SK-N-SH (cell line): Measurements from ENCODE around the gene SLC1A7. TPM values are rescaled to one million over a fixed set of nuclear protein-coding genes. Genes with fewer than 3 reads are reported as not detected.

Experiments
- CTCF ChIA-PET: fragments of 300-600, 350-600 bp; formaldehyde crosslinking; extraction: SDS; loops from one replicate; lab custom pipeline; 2021; lab: Yijun Ruan, JAX
- POLR2A ChIA-PET: fragments of 350-600 bp; sonication (Branson Sonifier 250); formaldehyde crosslinking; extraction: SDS; loops from one replicate; lab custom pipeline; 2020; ENCODE audit warnings: antibody characterized with exemption, inconsistent platforms; lab: Yijun Ruan, JAX
- DNase-seq: peaks from one replicate; pipeline ENCODE4 v3.0.0; 2012
- H2AFZ ChIP-seq: fragments of 200-600 bp; sonication (generic); 2 replicates; pipeline ENCODE4 v1.8.1; 2016; ENCODE audit warnings: antibody characterized with exemption, mild to moderate bottlenecking, low read depth
- H3F3A ChIP-seq: fragments of 200-600 bp; sonication (generic); replicated peaks from 2 replicates; pipeline ENCODE3; 2016; ENCODE audit warnings: antibody characterized with exemption, mild to moderate bottlenecking; ENCODE audit not compliant: insufficient read depth
- H3K27ac ChIP-seq, 2 experiments: fragments of 200-500 bp in 1 of 2; fragments of 200-600 bp in 1 of 2; sonication (Bioruptor generic) in 1 of 2; sonication (generic), shearing (Covaris generic) in 1 of 2; 2 replicates each; pipeline versions ENCODE4 v1.5.1 to v1.6.1; 2014 to 2016; ENCODE audit warnings: low read depth in 2 of 2, inconsistent platforms in 1 of 2, low read length in 1 of 2, mild to moderate bottlenecking in 1 of 2, mixed read lengths in 1 of 2
- H3K27me3 ChIP-seq: fragments of 200-600 bp; sonication (generic), shearing (Covaris generic); 2 replicates; pipeline ENCODE4 v1.6.1; 2016; ENCODE audit warnings: mixed run types; ENCODE audit not compliant: insufficient read depth
- H3K36me3 ChIP-seq, 2 experiments: fragments of 200-500 bp in 1 of 2; fragments of 200-600 bp in 1 of 2; sonication (Bioruptor generic) in 1 of 2; sonication (generic) in 1 of 2; replicated peaks in 1 of 2; 2 replicates each; pipeline versions ENCODE3 to v1.5.1; 2014 to 2016; ENCODE audit warnings: low read length in 1 of 2, mild to moderate bottlenecking in 1 of 2; ENCODE audit not compliant: insufficient read depth in 2 of 2, control insufficient read depth in 1 of 2
- H3K4me1 ChIP-seq, 2 experiments: fragments of 200-500 bp in 1 of 2; fragments of 200-600 bp in 1 of 2; sonication (Bioruptor generic) in 1 of 2; sonication (generic), shearing (Covaris generic) in 1 of 2; 2 replicates each; pipeline versions ENCODE4 v1.5.1 to v1.6.1; 2014 to 2016; ENCODE audit warnings: low read depth in 1 of 2, low read length in 1 of 2, mixed run types in 1 of 2; ENCODE audit not compliant: insufficient read depth in 2 of 2, control insufficient read depth in 1 of 2
- H3K4me2 ChIP-seq: fragments of 200-600 bp; sonication (generic), shearing (Covaris generic); 2 replicates; pipeline ENCODE4 v1.6.1; 2017; ENCODE audit warnings: mixed run types
- H3K4me3 ChIP-seq, 2 experiments: fragments of 200-500 bp in 1 of 2; fragments of 200-600 bp in 1 of 2; sonication (Bioruptor generic) in 1 of 2; sonication (generic), shearing (Covaris generic) in 1 of 2; 2 replicates each; pipeline versions ENCODE4 v1.5.1 to v1.8.1; 2014 to 2016; ENCODE audit warnings: low read depth in 2 of 2, inconsistent platforms in 1 of 2, low read length in 1 of 2, mild to moderate bottlenecking in 1 of 2, mixed read lengths in 1 of 2, moderate library complexity in 1 of 2
- H3K79me2 ChIP-seq: fragments of 200-600 bp; sonication (generic); 2 replicates; pipeline ENCODE4 v1.8.1; 2017; ENCODE audit warnings: mild to moderate bottlenecking; ENCODE audit not compliant: insufficient read depth
- H3K9ac ChIP-seq: fragments of 200-600 bp; sonication (generic); 2 replicates; pipeline ENCODE4 v1.6.1; 2017; ENCODE audit warnings: mixed run types
- H3K9me2 ChIP-seq: fragments of 200-600 bp; sonication (generic); 2 replicates; pipeline ENCODE4 v1.6.1; 2017; ENCODE audit warnings: mixed run types
- H3K9me3 ChIP-seq: fragments of 200-600 bp; sonication (generic); 2 replicates; pipeline ENCODE4 v1.6.1; 2017; ENCODE audit warnings: mixed run types, mild to moderate bottlenecking, moderate library complexity
- H4K20me1 ChIP-seq: fragments of 200-600 bp; sonication (generic); 2 replicates; pipeline ENCODE4 v1.6.1; 2017; ENCODE audit warnings: mild to moderate bottlenecking, mixed run types; ENCODE audit not compliant: insufficient read depth
- CHD2 ChIP-seq: fragments of 150-350 bp; IDR thresholded peaks from 2 replicates; pipeline ENCODE4 v1.6.1; 2018; ENCODE audit warnings: low read length; ENCODE audit not compliant: partially characterized antibody
- ELF1 ChIP-seq: IDR thresholded peaks from 2 replicates; pipeline ENCODE4 v1.4.0; 2012
- FOSL2 ChIP-seq: IDR thresholded peaks from 2 replicates; pipeline ENCODE4 v1.4.0; 2012; ENCODE audit warnings: low read depth, mild to moderate bottlenecking, moderate library complexity, borderline replicate concordance
- FOXJ3 ChIP-seq: sonication (generic); formaldehyde crosslinking; IDR thresholded peaks from 2 replicates; pipeline ENCODE4 v1.5.1; 2020; ENCODE audit warnings: mild to moderate bottlenecking, missing genetic modification reagents
- FOXM1 ChIP-seq: IDR thresholded peaks from 2 replicates; pipeline ENCODE4 v1.4.0; 2012; ENCODE audit warnings: low read depth, mild to moderate bottlenecking
- IRF3 ChIP-seq: fragments of 150-350 bp; IDR thresholded peaks from 2 replicates; pipeline ENCODE4 v1.6.1; 2016; ENCODE audit warnings: mild to moderate bottlenecking, low read depth, low read length
- MAX ChIP-seq: IDR thresholded peaks from 2 replicates; pipeline ENCODE4 v1.4.0; 2012; ENCODE audit warnings: low read depth
- NFIC ChIP-seq: IDR thresholded peaks from 2 replicates; pipeline ENCODE4 v1.4.0; 2012; ENCODE audit warnings: borderline replicate concordance
- NRF1 ChIP-seq: IDR thresholded peaks from 2 replicates; pipeline ENCODE4 v1.6.1; 2012; ENCODE audit warnings: low read depth, mild to moderate bottlenecking, low read length
- POLR2AphosphoS5 ChIP-seq: IDR thresholded peaks from 2 replicates; pipeline ENCODE4 v1.6.1; 2012; ENCODE audit warnings: low read depth, low read length
- SMC3 ChIP-seq: IDR thresholded peaks from 2 replicates; pipeline ENCODE4 v1.6.1; 2012; ENCODE audit warnings: low read depth, low read length, improper control_type of control experiment
- TCF12 ChIP-seq: IDR thresholded peaks from 2 replicates; pipeline ENCODE4 v1.4.0; 2012
- TEAD4 ChIP-seq: IDR thresholded peaks from 2 replicates; pipeline ENCODE4 v1.4.0; 2012; ENCODE audit warnings: mild to moderate bottlenecking, borderline replicate concordance; ENCODE audit not compliant: insufficient read depth
- WGBS: methylation state at CpG from one replicate; pipeline ENCODE4 v1.1.6; 2017; ENCODE audit warnings: low lambda C conversion rate; 5-methylcytosine and 5-hydroxymethylcytosine counted together
- polyA plus RNA-seq, 3 experiments: library from polyadenylated mRNA; depleted of rRNA; stranded (reverse); fragments of >200 nt; gene quantifications; 2 replicates each; pipeline ENCODE4 v1.2.3, GENCODE V29; 2012

SLC1A7 gene
- polyA plus RNA-seq, 1 of the 3 experiments (the other 2 are of a cell fraction) = not detected

- ChIA-PET POLR2A (no interaction called here), CTCF (interaction anchor here (0.8 to 2.7 kb wide), 2 partner anchors 10 to 16 kb away, joined by 4 to 7 read pairs; partner anchors contain the start of gene PODN)
Measured at GRCh38 chr1:53078333-53079101, 63.9 kb downstream of the SLC1A7 start.

GRCh38 chr1:53077599-53077965 lies 64.9 kb downstream of the SLC1A7 start:
- Histone ChIP-seq H3K79me2 (no peaks in the 10 kb centered on the region), H3F3A (no peaks in the 10 kb centered on the region), H3K9ac (no peak overlapping the region), H3K4me1 (no peaks in the 10 kb centered on the region; a peak in 1 of 4 replicates), H3K27ac (no peak overlapping the region), H2AFZ (no peak overlapping the region), H3K27me3 (no peaks in the 10 kb centered on the region), H3K36me3 (no peaks in the 10 kb centered on the region), H3K9me3 (no peaks in the 10 kb centered on the region), H3K9me2 (no peaks in the 10 kb centered on the region), H3K4me3 (no peak overlapping the region), H4K20me1 (no peaks in the 10 kb centered on the region), H3K4me2 (no peak overlapping the region)
- POLR2A ChIA-PET = no interaction called here
- WGBS = 76% methylated on average over 6 of the region's 13 CpGs
- no peak for DNase-seq
- CTCF ChIA-PET = interaction anchor here (2.7 kb wide), 1 partner anchor 15 kb away, joined by 7 read pairs; the partner anchor contains the start of gene PODN
- TF ChIP-seq SMC3 (no peak), POLR2AphosphoS5 (no peak), TEAD4 (no peak)

More at GRCh38 chr1:53078333-53079101, 63.9 kb downstream of the SLC1A7 start:
- no peak for TF ChIP-seq TEAD4
- TF ChIP-seq TCF12 = no peak
- no peak for TF ChIP-seq FOXM1
- TF ChIP-seq NRF1 = no peak
- no peak for TF ChIP-seq FOSL2
- TF ChIP-seq MAX = no peak
- no peak for TF ChIP-seq SMC3
- TF ChIP-seq ELF1 = no peak
- no peak for TF ChIP-seq CHD2
- no peak for TF ChIP-seq NFIC
- no peak for TF ChIP-seq FOXJ3
- no peak for TF ChIP-seq IRF3
- no peaks in the 10 kb centered on the region; a peak in 1 of 4 replicates for H3K4me1 ChIP-seq
- no peak for DNase-seq
- 83% methylated on average over 19 of the region's 46 CpGs for WGBS
- H3F3A ChIP-seq = no peaks in the 10 kb centered on the region
- no peak overlapping the region for H3K9ac ChIP-seq
- no peaks in the 10 kb centered on the region for H3K36me3 ChIP-seq
- no peak overlapping the region for H2AFZ ChIP-seq
- H4K20me1 ChIP-seq = no peaks in the 10 kb centered on the region
- no peak overlapping the region for H3K4me2 ChIP-seq
- no peaks in the 10 kb centered on the region for H3K79me2 ChIP-seq
- no peak overlapping the region for H3K4me3 ChIP-seq
- H3K9me3 ChIP-seq = no peaks in the 10 kb centered on the region
- no peak overlapping the region for H3K27ac ChIP-seq
- no peaks in the 10 kb centered on the region for H3K9me2 ChIP-seq
- H3K27me3 ChIP-seq = no peaks in the 10 kb centered on the region
